Cardiac septum (tissue), 1 donor: ENCODE results near the gene ADAM22. TPM values are rescaled to one million over a fixed set of nuclear protein-coding genes. Genes with fewer than 3 reads are reported as not detected.

Experiments
- DNase-seq: peaks from one replicate; pipeline ENCODE4 v3.0.0-alpha.2; 2020; ENCODE audit warnings: low spot score
- intact Hi-C: fragments of 100-400 bp; cut with DNase I; formaldehyde crosslinking; loops from one replicate; pipeline ENCODE4 v1.14.0; 2022
- total RNA-seq: library from RNA; stranded (reverse); fragmentation: NEBNext Ultra II Directional; extraction: Animal tissue kit (Norgen Biotek cat#: 25700); gene quantifications from one replicate; pipeline ENCODE4 v1.2.1, GENCODE V29; 2021
- donor health status: DM: no; HTN: no; CAD: no.

The ADAM22 gene
- total RNA-seq, 1 donor from 2014 or later = 3.4 TPM

GRCh38 chr7:88226201-88226600 lies 292.1 kb downstream of the ADAM22 start:
- no peak for DNase-seq
- intact Hi-C loops = no loop called here

- intact Hi-C loops = no loop called here
- no peak for DNase-seq
Measured at GRCh38 chr7:88226886-88227516, 292.9 kb downstream of the ADAM22 start.

- intact Hi-C loops = no loop called here
- no peak for DNase-seq
Measured at GRCh38 chr7:88229302-88229995, 295.4 kb downstream of the ADAM22 start.

- intact Hi-C loops = no loop called here
- no peak for DNase-seq
Measured at GRCh38 chr7:88230646-88231045, 296.6 kb downstream of the ADAM22 start.

GRCh38 chr7:88233828-88234227 lies 299.8 kb downstream of the ADAM22 start:
- intact Hi-C loops = no loop called here
- no peak for DNase-seq

GRCh38 chr7:88239852-88240251 lies 305.8 kb downstream of the ADAM22 start:
- intact Hi-C loops = no loop called here
- DNase-seq = no peak

GRCh38 chr7:88243345-88243909 lies 309.4 kb downstream of the ADAM22 start:
- no peak for DNase-seq
- intact Hi-C loops = loop anchor here (1.0 kb wide), 1 partner anchor 115 kb away; no protein-coding TSS in a partner anchor

GRCh38 chr7:88244258-88244657 lies 310.2 kb downstream of the ADAM22 start:
- intact Hi-C loops = no loop called here
- DNase-seq = no peak

Other genes starting within 250 kb of the ADAM22 start
- gene SLC25A40, start 57.9 kb upstream of the ADAM22 start, total RNA-seq = 20.0 TPM
- 2.5 TPM for gene DBF4, start 57.8 kb upstream of the ADAM22 start, total RNA-seq